Neuronal stem cell (in vitro differentiated cells): ENCODE measurements around the gene BRI3BP.
A peak's percentile ranks its signal among the peaks of the same experiment; 100 is the strongest.

Experiments
- DNase-seq: peaks from one replicate; pipeline ENCODE4 v3.0.0-alpha.2; 2013; ENCODE audit warnings: low spot score
- H2AFZ ChIP-seq: one replicate; pipeline ENCODE4 v1.6.1; 2013; ENCODE audit warnings: mild to moderate bottlenecking, low read length, inconsistent platforms
- H2AK5ac ChIP-seq: 2 replicates; pipeline ENCODE4 v1.6.1; 2013; ENCODE audit warnings: low read depth, mild to moderate bottlenecking, inconsistent platforms, low read length, moderate library complexity, mixed read lengths
- H2BK120ac ChIP-seq: 2 replicates; pipeline ENCODE4 v1.6.1; 2013; ENCODE audit warnings: low read depth, mild to moderate bottlenecking, inconsistent platforms, low read length, moderate library complexity, mixed read lengths
- H2BK12ac ChIP-seq: one replicate; pipeline ENCODE4 v1.6.1; 2013; ENCODE audit warnings: low read length, inconsistent platforms
- H2BK15ac ChIP-seq: 2 replicates; pipeline ENCODE4 v1.6.1; 2013; ENCODE audit warnings: mild to moderate bottlenecking, low read length, inconsistent platforms, mixed read lengths
- H2BK5ac ChIP-seq: one replicate; pipeline ENCODE4 v1.6.1; 2013; ENCODE audit warnings: inconsistent platforms, mild to moderate bottlenecking, low read length, moderate library complexity
- H3K14ac ChIP-seq: one replicate; pipeline ENCODE4 v1.6.1; 2013; ENCODE audit warnings: low read length, inconsistent platforms
- H3K18ac ChIP-seq: 2 replicates; pipeline ENCODE4 v1.6.1; 2013; ENCODE audit warnings: low read length, inconsistent platforms
- H3K23ac ChIP-seq: 2 replicates; pipeline ENCODE4 v1.6.1; 2013; ENCODE audit warnings: low read depth, mild to moderate bottlenecking, mixed read lengths, low read length, inconsistent platforms; ENCODE audit not compliant: poor library complexity
- H3K27ac ChIP-seq: replicated peaks from 3 replicates; pipeline ENCODE4 v1.5.1; 2013; ENCODE audit warnings: low read length, inconsistent platforms
- H3K27me3 ChIP-seq, 3 experiments: 2 replicates each; pipeline ENCODE4 v1.6.1; 2013; ENCODE audit warnings: low read length in 3 of 3, mild to moderate bottlenecking in 2 of 3, inconsistent platforms in 1 of 3, low read depth in 1 of 3, mixed read lengths in 1 of 3, moderate library complexity in 1 of 3; ENCODE audit not compliant: control insufficient read depth in 3 of 3, insufficient read depth in 3 of 3
- H3K36me3 ChIP-seq, 2 donors: replicated peaks in 1 of 2; 2 replicates each; pipeline ENCODE4 v1.6.1; 2013; ENCODE audit warnings: low read length in 2 of 2; ENCODE audit not compliant: control insufficient read depth in 2 of 2, insufficient read depth in 2 of 2
- H3K4ac ChIP-seq: 2 replicates; pipeline ENCODE4 v1.6.1; 2013; ENCODE audit warnings: inconsistent platforms, mild to moderate bottlenecking, low read length, moderate library complexity
- H3K4me1 ChIP-seq, 2 donors: 1 replicate in 1 of 2; 2 replicates in 1 of 2; pipeline ENCODE4 v1.6.1; 2013; ENCODE audit warnings: low read length in 2 of 2, low read depth in 1 of 2; ENCODE audit not compliant: control insufficient read depth in 2 of 2, insufficient read depth in 1 of 2
- H3K4me2 ChIP-seq: one replicate; pipeline ENCODE4 v1.6.1; 2013; ENCODE audit warnings: mild to moderate bottlenecking, low read length, inconsistent platforms; ENCODE audit not compliant: insufficient read depth, poor library complexity, severe bottlenecking
- H3K4me3 ChIP-seq, 2 donors: 2 replicates each; pipeline ENCODE4 v1.5.1; 2013; ENCODE audit warnings: low read length in 2 of 2, mild to moderate bottlenecking in 2 of 2, inconsistent platforms in 1 of 2, moderate library complexity in 1 of 2
- H3K79me1 ChIP-seq: one replicate; pipeline ENCODE4 v1.6.1; 2013; ENCODE audit warnings: low read depth, mild to moderate bottlenecking, inconsistent platforms, low read length, moderate library complexity
- H3K9ac ChIP-seq: one replicate; pipeline ENCODE4 v1.6.1; 2013; ENCODE audit warnings: mild to moderate bottlenecking, low read depth, low read length, inconsistent platforms; ENCODE audit not compliant: poor library complexity
- H3K9me3 ChIP-seq, 2 donors: replicated peaks in 1 of 2; 2 replicates each; pipeline versions ENCODE3 to v1.6.1; 2013; ENCODE audit warnings: low read length in 2 of 2, mild to moderate bottlenecking in 2 of 2, inconsistent platforms in 1 of 2, low read depth in 1 of 2, mixed read lengths in 1 of 2, moderate library complexity in 1 of 2; ENCODE audit not compliant: control insufficient read depth in 2 of 2, insufficient read depth in 1 of 2
- H4K8ac ChIP-seq: one replicate; pipeline ENCODE4 v1.6.1; 2013; ENCODE audit warnings: low read depth, mild to moderate bottlenecking, inconsistent platforms, low read length, moderate library complexity
- H4K91ac ChIP-seq: one replicate; pipeline ENCODE4 v1.6.1; 2013; ENCODE audit warnings: low read length, low read depth, mild to moderate bottlenecking, inconsistent platforms; ENCODE audit not compliant: poor library complexity
- WGBS, 2 donors: extraction: QIAGEN DNeasy Blood & Tissue Kit; methylation state at CpG; one replicate each; pipeline ENCODE4 v1.1.7; 2013; ENCODE audit warnings: missing lambda C conversion rate in 2 of 2, mixed read lengths in 1 of 2; ENCODE audit not compliant: insufficient read length in 2 of 2, insufficient replicate concordance in 1 of 2; ENCODE audit errors: extremely low coverage in 2 of 2; 5-methylcytosine and 5-hydroxymethylcytosine counted together

The BRI3BP gene

DNA sequence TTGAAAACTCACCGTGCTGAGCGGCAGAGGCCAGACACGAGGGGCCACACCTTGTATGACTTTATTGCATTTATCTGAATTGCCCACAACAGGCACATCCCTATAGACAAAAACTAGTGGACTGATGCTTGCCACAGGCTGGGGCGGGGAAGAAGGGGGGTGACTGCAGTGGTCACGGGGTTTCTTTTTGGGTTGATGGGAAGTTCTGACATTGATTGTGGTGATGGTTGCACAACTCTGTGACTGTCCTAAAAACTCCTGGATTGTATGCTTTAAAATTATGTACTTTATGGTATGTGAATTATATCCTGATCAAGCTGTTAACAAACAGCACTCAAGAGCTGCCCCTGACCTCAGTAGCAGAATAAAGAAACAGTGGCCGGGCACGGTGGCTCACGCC lies 30.2 kb upstream of the BRI3BP start:
- Histone ChIP-seq H3K14ac (peak overlapping the region; percentile 71), H2BK120ac (no peak overlapping the region), H3K9me3 (no peaks in the 10 kb centered on the region), H2AFZ (no peak overlapping the region), H2BK12ac (no peak overlapping the region), H4K91ac (no peak overlapping the region), H3K36me3 (peaks cover 37 to 84% of the 10 kb centered on the region in 2 donors), H3K27ac (no peak overlapping the region), H2AK5ac (no peak overlapping the region), H2BK5ac (no peak overlapping the region), H3K4ac (no peak overlapping the region), H3K23ac (no peak overlapping the region), H4K8ac (no peak overlapping the region), H3K18ac (no peak overlapping the region), H3K9ac (no peak overlapping the region), H3K79me1 (no peaks in the 10 kb centered on the region), H2BK15ac (no peak overlapping the region), H3K4me1 (no peaks in the 10 kb centered on the region), H3K4me3 (no peak overlapping the region), H3K4me2 (no peak overlapping the region), H3K27me3 (no peaks in the 10 kb centered on the region)
- no CpG with 5 or more reads among the region's 8 CpGs for WGBS, 2 donors
- DNase-seq = no peak

DNA sequence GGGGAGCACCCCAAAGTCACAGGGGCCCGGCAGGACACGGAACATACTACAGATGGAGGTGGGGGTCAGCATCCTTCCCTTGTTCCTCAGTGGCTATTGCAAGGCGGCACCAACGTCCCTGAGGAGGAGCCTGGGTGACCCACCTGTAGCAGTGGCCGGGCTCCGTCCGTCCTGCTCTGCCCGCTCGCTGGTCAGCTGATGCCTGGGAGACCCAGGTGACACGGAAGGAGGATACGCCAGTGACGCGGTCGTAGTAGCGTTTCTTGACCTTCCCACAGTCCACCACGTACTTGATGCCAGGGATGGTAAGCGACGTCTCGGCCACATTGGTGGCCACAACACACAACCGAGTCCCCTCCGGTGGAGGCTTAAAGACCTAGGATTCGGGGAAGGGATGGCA lies 29.2 kb upstream of the BRI3BP start:
- no peak for DNase-seq
- H3K4me3 ChIP-seq = no peak overlapping the region
- H3K4ac ChIP-seq = no peak overlapping the region
- H2BK12ac ChIP-seq = no peak overlapping the region
- WGBS, 2 donors = no CpG with 5 or more reads among the region's 22 CpGs
- no peak overlapping the region for H3K9ac ChIP-seq
- H3K27me3 ChIP-seq = no peaks in the 10 kb centered on the region
- H2BK5ac ChIP-seq = no peak overlapping the region
- H2BK15ac ChIP-seq = no peak overlapping the region
- peaks cover 39 to 90% of the 10 kb centered on the region in 2 donors for H3K36me3 ChIP-seq
- no peak overlapping the region for H4K91ac ChIP-seq
- no peak overlapping the region for H2AK5ac ChIP-seq
- H3K4me1 ChIP-seq = no peaks in the 10 kb centered on the region
- no peaks in the 10 kb centered on the region for H3K79me1 ChIP-seq
- no peak overlapping the region for H3K4me2 ChIP-seq
- no peak overlapping the region for H4K8ac ChIP-seq
- no peak overlapping the region for H3K14ac ChIP-seq
- no peak overlapping the region for H3K23ac ChIP-seq
- no peaks in the 10 kb centered on the region for H3K9me3 ChIP-seq
- H3K18ac ChIP-seq = no peak overlapping the region
- no peak overlapping the region for H2AFZ ChIP-seq
- no peak overlapping the region for H3K27ac ChIP-seq
- no peak overlapping the region for H2BK120ac ChIP-seq

DNA sequence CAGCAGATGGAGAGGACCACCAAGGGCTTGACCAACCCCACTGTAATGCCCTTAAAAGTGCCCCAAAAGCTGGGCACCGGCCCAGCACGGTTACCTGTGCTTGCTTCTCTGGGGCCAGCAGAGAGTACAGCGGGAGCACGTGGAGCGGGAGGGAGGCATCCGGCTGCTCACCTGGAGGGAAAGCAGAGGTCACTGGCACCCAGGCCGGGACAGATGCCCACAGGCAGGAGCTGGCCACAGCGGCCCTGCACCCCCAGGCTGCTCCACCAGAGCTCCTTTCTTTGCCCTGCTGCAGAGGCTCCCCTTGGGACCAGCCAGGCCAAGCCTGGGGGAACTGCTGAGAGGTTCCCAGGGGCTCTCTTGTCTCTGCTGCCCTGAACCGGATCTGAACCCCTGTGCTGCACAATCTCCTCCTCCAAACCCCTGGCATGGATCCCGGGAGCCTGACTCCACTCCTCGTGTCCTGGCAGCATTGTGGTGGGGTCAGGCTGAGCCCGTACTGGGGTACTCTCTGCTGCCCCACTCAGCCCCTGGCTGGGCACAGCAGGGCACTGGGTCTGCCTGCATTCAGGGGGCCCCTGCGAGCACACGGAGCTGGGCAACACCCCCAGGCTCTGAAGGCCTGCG lies 28.5 kb upstream of the BRI3BP start:
- no peak overlapping the region for H2BK5ac ChIP-seq
- no peak overlapping the region for H3K18ac ChIP-seq
- H3K4me2 ChIP-seq = no peak overlapping the region
- no peak overlapping the region for H4K8ac ChIP-seq
- WGBS, 2 donors = no CpG with 5 or more reads among the region's 15 CpGs
- H2BK15ac ChIP-seq = no peak overlapping the region
- peaks cover 39 to 87% of the 10 kb centered on the region in 2 donors for H3K36me3 ChIP-seq
- no peak overlapping the region for H3K9ac ChIP-seq
- H2BK120ac ChIP-seq = no peak overlapping the region
- no peaks in the 10 kb centered on the region for H3K79me1 ChIP-seq
- no peaks in the 10 kb centered on the region for H3K27me3 ChIP-seq
- H3K4me3 ChIP-seq = no peak overlapping the region
- DNase-seq = no peak
- no peak overlapping the region for H3K23ac ChIP-seq
- no peak overlapping the region for H2AFZ ChIP-seq
- no peak overlapping the region for H2AK5ac ChIP-seq
- H4K91ac ChIP-seq = no peak overlapping the region
- no peaks in the 10 kb centered on the region for H3K9me3 ChIP-seq
- no peak overlapping the region for H3K27ac ChIP-seq
- no peak overlapping the region for H3K4ac ChIP-seq
- H2BK12ac ChIP-seq = no peak overlapping the region
- no peaks in the 10 kb centered on the region for H3K4me1 ChIP-seq
- no peak overlapping the region for H3K14ac ChIP-seq

DNA sequence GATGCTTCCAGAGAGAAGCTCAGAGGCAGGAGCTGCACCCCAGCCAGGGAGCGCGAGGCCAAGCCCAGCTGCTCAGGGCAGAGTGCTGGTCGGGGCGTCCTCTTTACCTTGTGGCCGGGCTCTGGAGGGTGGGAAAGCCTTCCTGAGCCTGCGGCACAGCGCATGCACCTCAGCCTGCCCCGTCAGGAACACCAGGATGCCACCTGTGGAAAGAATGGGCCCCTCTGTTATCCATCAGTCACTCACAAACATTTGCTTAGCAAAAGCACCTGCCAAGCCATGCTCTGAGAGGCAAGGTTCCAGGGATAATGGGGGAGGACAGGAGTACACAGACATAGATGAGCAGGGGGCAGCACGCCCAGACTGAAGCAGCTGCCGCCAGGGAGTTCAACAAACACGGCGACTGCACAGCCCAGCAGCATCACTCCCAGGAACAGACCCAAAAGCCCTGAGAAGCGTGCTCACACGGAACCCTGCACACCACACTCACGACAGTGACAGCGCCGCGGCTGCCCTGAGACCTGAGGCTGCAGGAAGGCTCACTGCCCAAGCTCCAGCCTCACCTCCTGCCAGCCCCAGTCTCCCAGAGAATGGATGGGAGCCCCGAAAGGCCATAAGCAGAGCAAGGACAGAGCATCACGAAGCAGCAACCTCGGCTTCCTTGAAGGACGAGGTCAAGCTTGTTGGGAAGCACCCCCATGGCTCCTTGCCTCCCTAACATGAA lies 26.3 kb upstream of the BRI3BP start:
- H3K18ac ChIP-seq = no peak overlapping the region
- DNase-seq = no peak
- H3K4me3 ChIP-seq = peak overlapping the region in 1 of 2 donors; percentile 35
- WGBS, 2 donors = no CpG with 5 or more reads among the region's 22 CpGs
- peak overlapping the region; percentile 43 for H3K23ac ChIP-seq
- H2BK12ac ChIP-seq = no peak overlapping the region
- H2BK120ac ChIP-seq = no peak overlapping the region
- no peak overlapping the region for H4K8ac ChIP-seq
- H3K79me1 ChIP-seq = no peaks in the 10 kb centered on the region
- no peak overlapping the region for H3K4me2 ChIP-seq
- H2BK5ac ChIP-seq = no peak overlapping the region
- no peaks in the 10 kb centered on the region for H3K4me1 ChIP-seq
- no peaks in the 10 kb centered on the region for H3K9me3 ChIP-seq
- peak overlapping the region; percentile 15 for H3K9ac ChIP-seq
- H3K36me3 ChIP-seq = peaks cover 39 to 88% of the 10 kb centered on the region in 2 donors
- no peak overlapping the region for H3K27ac ChIP-seq
- no peak overlapping the region for H3K4ac ChIP-seq
- H3K27me3 ChIP-seq = no peaks in the 10 kb centered on the region
- H2AFZ ChIP-seq = no peak overlapping the region
- no peak overlapping the region for H4K91ac ChIP-seq
- peak overlapping the region; percentile 6 for H3K14ac ChIP-seq
- no peak overlapping the region for H2BK15ac ChIP-seq
- no peak overlapping the region for H2AK5ac ChIP-seq
